GM08714 (cell line): ENCODE measurements around the gene TSC22D4.
"Not testable (repeated sequence)": the region's sequence is repeated elsewhere in the genome, so short reads cannot be mapped to it uniquely, and the experiment has no call there.

Experiments
- H3K4me3 ChIP-seq: fragments of 200-500 bp; sonication (Bioruptor generic); 2 replicates; pipeline ENCODE4 v1.5.1; 2014; ENCODE audit warnings: mild to moderate bottlenecking, low read length, inconsistent platforms
- ZNF274 ChIP-seq: IDR thresholded peaks from 2 replicates; pipeline ENCODE4 v1.6.1; 2012; ENCODE audit warnings: mild to moderate bottlenecking, low read depth, low read length

TSC22D4 gene

GRCh38 chr7:100506356-100506923 lies 27.4 kb upstream of the TSC22D4 start:
- H3K4me3 ChIP-seq, result no peak overlapping the region
- TF ChIP-seq ZNF274, result no peak

- TF ChIP-seq ZNF274, result no peak
- no peak overlapping the region for H3K4me3 ChIP-seq
These were observed 26.0 kb upstream of the TSC22D4 start for GRCh38 chr7:100504887-100505611.

GRCh38 chr7:100504031-100504430 lies 25.0 kb upstream of the TSC22D4 start:
- H3K4me3 ChIP-seq, result not testable (repeated sequence)

GRCh38 chr7:100500743-100501142 lies 21.7 kb upstream of the TSC22D4 start:
- not testable (repeated sequence) for H3K4me3 ChIP-seq

GRCh38 chr7:100496509-100496908 lies 17.5 kb upstream of the TSC22D4 start:
- no peak for TF ChIP-seq ZNF274
- no peak overlapping the region for H3K4me3 ChIP-seq

GRCh38 chr7:100493476-100494264 lies 14.7 kb upstream of the TSC22D4 start:
- H3K4me3 ChIP-seq, result no peak overlapping the region; the same call in 1 of the 2 replicates
- no peak for TF ChIP-seq ZNF274

GRCh38 chr7:100492738-100493475 lies 13.9 kb upstream of the TSC22D4 start:
- H3K4me3 ChIP-seq, result no peak overlapping the region; the same call in 1 of the 2 replicates
- TF ChIP-seq ZNF274, result no peak

GRCh38 chr7:100491192-100491578 lies 12.2 kb upstream of the TSC22D4 start:
- no peak for TF ChIP-seq ZNF274
- H3K4me3 ChIP-seq, result no peak overlapping the region

- no peak overlapping the region for H3K4me3 ChIP-seq
- TF ChIP-seq ZNF274, result no peak
These were observed 11.6 kb upstream of the TSC22D4 start for GRCh38 chr7:100490483-100491191.

- TF ChIP-seq ZNF274, result no peak
- H3K4me3 ChIP-seq, result no peak overlapping the region
These were observed 10.8 kb upstream of the TSC22D4 start for GRCh38 chr7:100489824-100490223.

GRCh38 chr7:100489121-100489520 lies 10.1 kb upstream of the TSC22D4 start:
- no peak for TF ChIP-seq ZNF274
- no peak overlapping the region for H3K4me3 ChIP-seq

GRCh38 chr7:100488333-100489095 lies 9.5 kb upstream of the TSC22D4 start:
- no peak for TF ChIP-seq ZNF274
- no peak overlapping the region for H3K4me3 ChIP-seq

GRCh38 chr7:100486753-100487446 lies 7.9 kb upstream of the TSC22D4 start:
- H3K4me3 ChIP-seq, result no peak overlapping the region
- no peak for TF ChIP-seq ZNF274
